ENCODE results near the gene OR8U1.

DNA sequence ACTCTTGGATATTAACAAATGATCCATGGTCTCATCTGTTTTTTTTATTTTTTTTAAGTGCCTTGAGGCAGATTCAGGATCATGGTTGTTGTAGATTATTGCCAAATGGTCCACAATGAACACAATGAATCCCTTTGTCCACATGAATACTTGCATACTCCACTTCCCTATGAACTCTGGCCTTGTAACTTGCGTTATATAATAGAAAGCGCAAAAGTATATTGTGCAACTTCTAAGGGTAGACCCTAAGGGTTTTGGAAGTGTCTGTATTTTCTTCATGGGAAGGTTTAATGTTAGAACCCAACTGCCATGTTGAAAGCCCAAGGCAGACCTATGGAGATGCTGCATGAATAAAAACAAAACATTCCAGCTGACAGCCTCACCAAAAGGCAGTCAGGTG is 29.0 kb downstream of the OR8U1 start:
- TF ChIP-seq, protein P1, sequence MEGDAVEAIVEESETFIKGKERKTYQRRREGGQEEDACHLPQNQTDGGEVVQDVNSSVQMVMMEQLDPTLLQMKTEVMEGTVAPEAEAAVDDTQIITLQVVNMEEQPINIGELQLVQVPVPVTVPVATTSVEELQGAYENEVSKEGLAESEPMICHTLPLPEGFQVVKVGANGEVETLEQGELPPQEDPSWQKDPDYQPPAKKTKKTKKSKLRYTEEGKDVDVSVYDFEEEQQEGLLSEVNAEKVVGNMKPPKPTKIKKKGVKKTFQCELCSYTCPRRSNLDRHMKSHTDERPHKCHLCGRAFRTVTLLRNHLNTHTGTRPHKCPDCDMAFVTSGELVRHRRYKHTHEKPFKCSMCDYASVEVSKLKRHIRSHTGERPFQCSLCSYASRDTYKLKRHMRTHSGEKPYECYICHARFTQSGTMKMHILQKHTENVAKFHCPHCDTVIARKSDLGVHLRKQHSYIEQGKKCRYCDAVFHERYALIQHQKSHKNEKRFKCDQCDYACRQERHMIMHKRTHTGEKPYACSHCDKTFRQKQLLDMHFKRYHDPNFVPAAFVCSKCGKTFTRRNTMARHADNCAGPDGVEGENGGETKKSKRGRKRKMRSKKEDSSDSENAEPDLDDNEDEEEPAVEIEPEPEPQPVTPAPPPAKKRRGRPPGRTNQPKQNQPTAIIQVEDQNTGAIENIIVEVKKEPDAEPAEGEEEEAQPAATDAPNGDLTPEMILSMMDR (conservative IDR thresholded peaks at IDR 0.05), result no peak
- TF ChIP-seq ZFX (IDR thresholded peaks at IDR 0.05), result no peak
